ENCODE results near the gene VARS1.
"Not testable (repeated sequence)": the region's sequence is repeated elsewhere in the genome, so short reads cannot be mapped to it uniquely, and the experiment has no call there.

The VARS1 gene

GRCh38 chr6:31794294-31794865, 1.2 kb downstream of the VARS1 start:
- no peak for DNase-seq (ENCODE audit: low read depth)

GRCh38 chr6:31793927-31794245, 1.7 kb downstream of the VARS1 start:
- not testable (repeated sequence) for DNase-seq (ENCODE audit: low read depth)

DNA sequence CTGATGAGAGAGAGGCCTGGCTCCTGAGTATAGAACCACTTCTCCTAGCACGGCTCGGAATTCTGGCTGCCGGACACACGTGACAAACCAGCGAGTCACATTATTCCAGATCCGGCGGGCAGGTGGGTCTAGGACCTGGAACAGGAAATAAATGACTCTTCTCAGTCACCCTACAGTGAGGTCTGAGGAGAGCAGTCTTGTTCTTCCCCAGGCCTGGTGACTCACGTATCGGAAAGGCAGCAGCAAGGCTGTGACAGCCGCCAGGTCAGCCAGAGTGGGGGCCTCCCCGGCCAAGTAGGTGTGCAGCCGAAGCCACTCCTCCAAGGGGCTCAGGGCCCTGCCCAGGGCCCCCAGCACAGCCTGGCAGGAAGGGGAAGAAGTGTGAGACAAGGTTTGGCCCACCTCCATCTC, 2.8 kb downstream of the VARS1 start:
- no peak for DNase-seq (ENCODE audit: low read depth)

DNA sequence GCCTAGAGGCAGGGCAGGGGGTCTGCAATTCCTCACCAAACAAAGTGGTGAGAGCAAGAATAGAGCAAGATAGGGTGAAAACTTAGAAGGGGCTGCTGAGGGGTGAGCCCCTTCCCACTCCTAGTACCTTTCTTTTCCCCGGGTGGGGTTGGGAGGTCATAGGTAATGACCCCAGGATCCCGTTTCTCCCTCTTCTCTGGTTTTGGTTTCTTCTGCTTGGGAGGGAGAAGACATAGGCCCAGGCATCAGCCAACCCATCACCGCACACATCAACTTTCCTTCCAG, 3.5 kb downstream of the VARS1 start:
- DNase-seq (ENCODE audit: low read depth): no peak

DNA sequence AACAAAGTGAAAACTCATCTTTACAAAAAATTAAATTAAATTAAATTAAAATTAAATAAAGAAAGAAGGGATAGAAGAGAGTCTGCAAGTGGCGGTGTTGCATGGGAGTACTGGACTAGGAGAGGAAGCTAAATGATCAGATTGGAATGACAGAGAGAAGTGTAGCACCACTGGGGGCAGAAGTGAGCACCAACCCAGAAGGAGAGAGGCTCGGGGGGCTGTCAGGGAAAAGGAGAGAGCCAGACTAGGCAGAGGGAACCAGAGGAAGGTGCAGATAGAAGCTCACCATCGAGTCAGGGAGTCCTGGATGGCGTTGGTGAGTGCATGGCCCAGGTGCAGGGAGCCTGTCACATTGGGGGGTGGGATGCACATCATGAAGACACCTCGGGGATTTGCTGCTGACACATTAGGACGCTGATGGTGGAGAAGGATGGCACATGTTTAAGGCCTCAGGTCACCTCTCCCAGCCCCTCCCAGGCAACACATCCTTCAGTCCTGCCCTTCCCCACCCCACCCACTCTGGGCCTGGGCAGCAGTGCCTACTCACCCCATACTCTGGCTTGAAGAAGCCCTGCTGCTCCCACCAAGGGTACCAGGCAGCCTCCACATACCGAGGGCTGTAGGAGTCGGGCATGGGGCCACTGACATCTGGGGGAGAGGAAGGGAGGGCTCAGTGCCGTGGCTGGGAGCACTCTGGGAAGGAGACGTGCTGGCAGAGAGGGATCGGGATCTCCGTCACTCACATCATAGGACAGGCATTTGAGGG, 4.0 kb downstream of the VARS1 start:
- no peak for DNase-seq (ENCODE audit: low read depth)

GRCh38 chr6:31785475-31785874, 10.1 kb downstream of the VARS1 start:
- DNase-seq (ENCODE audit: low read depth): no peak

DNA sequence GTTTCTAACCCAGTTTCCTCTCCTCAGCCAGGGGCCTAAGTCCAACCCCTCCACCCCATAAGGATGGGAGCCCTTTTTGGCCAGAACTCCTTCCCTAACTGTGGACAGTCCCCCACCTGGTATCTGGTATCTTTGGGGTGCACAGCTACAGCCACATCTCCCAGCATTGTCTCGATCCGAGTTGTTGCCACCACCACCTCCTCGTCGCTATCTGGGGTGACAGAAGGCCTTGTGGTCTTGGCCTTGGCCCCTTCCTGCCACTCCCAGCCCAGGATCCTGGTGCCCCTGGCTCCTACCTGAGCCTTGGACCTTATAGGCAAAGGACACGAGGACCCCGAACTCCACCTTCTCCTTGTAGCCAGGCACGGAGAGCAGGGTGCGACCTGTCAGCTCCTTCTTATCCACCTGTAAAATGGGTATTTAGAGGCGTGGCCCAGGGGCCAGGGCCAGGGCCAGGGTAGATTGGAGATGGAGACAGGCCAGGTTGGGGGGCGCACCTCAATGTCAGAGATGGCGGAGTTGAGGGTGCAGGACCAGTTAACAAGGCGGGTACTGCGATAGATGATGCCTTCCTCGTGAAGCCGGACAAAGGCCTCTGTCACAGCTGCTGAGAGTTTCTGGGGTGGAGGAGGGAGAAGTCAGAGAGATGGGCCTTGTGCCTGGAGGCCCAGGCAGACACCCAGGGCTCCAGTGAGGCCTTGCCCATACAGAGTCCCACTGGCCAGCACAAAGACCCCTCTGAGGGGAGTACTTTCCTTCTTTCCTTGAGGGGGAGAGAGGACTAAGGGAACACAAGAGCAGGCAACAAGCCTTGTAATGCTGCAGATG, 11.2 kb downstream of the VARS1 start:
- no peak for DNase-seq (ENCODE audit: low read depth)

GRCh38 chr6:31782126-31782855, 13.3 kb downstream of the VARS1 start:
- DNase-seq (ENCODE audit: low read depth): no peak

DNA sequence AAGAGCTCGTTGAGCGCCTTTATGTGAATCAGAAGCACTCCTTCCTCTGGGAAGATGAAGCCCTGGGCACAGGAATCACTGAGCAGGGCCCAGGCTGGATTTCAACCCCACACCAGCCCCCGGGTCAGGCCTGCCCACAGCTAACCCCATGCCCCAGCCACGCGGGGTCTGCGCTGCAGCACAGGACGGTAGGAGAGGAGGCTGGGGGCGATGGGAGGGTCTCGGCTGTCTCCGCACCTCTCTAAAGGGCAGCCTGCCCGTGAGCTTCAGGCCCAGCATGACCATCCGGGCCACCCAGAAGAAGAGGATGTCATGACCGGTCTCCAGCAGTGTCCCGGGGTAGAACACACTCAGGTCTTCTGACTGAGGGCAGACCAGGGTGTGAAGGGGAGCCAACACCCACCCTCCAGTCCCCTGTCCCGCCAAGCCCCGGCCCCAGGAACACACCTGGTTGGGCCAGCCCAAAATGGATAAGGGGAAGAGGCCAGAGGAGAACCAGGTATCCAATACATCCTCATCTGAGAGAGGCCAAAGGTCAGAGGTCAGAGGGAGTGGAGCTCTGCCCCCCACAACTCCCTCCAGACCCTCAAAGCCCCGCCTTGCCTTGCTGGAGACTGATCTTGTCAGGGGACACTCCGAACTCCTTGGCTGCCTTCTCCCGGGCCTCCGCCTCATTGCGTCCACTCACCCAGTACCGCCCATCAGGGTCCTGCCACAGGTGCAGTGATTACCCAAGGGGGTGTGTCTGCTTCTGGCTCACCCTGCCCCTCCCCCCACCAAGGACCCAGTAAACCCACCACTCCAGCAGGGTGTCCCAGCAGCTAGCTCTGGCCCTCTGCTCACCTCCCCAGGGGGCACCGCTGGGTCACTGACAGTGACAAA, 14.1 kb downstream of the VARS1 start:
- DNase-seq (ENCODE audit: low read depth): no peak

DNA sequence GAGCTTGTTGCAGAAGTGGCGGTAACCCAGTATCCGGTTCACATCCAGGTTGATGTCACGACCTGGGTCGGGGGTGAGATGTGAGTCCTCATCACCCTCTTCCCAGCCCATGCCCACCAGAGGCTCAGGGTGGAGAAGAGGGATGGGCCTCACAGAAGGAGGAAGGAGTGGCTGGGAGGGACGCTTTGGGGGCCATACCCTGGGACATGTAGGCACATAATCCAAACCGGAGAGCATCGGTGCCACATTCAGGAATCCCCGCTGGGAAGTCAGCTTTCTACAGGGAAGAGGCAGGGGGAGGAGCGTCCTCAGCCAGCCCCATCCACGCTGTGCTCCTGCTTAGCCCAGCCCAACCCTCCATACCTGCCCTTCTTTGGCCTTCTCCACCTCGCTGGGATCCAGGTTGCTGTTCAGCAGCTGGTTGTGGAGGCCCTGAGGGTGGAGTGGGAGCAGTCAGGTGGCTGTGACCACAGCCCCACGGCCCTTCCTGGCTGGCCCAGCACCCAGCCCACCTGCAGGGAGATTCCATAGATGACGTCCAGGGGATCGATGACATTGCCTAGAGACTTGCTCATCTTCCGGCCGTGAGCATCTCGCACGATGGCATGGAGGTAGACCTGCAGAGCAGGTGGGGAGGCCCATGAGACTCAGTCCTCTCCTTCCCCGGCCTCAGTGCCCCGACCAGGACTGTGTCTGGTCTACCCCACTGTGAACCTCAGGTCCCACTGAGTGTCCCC, 14.9 kb downstream of the VARS1 start:
- no peak for DNase-seq (ENCODE audit: low read depth)

- no peak for DNase-seq (ENCODE audit: low read depth)
Observed at GRCh38 chr6:31779908-31780307, 15.6 kb downstream of the VARS1 start.

DNA sequence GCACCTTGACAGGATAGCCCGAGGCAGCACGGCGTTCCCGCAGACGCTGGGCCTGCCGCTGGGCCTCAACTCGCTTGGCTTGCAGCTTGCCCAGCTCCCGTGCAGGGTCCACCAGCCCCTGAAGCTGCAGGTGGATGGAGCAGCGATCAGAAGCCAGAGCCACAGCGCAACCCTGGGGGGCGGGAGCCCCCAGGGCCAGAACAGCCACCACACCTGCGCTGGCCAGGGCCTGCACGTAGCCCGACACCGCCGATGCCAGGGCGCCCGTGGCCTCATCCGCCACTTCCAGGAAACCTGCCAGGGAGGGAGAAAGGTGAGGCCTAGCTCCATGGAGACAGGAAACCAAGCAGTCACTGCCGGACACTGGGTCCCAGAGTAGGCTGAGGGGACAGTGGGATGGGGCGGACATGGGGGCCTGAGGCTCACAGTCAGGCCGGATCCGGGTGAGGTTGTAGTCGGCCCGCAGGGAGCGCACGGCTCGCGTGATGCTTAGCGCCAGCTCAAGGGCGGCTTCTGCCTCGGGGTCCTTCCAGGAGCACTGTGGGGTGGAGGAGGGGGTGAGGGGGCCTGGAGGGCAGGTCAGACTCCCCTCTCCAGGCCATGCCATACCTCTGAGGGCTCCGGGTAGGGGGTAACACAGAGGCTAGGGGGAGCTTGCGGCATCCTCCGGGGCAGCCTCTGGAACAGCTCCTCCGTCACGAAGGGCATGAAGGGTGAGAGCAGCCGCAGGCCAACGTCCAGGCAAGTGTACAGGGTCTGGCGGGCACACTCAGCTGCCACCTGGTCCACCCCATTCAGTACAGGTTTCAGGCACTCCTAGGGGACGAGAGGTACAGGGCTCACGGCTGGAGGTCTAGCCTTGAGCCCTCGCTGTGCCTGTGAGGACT, 16.3 kb downstream of the VARS1 start:
- no peak for DNase-seq (ENCODE audit: low read depth)

GRCh38 chr6:31778193-31778592, 17.4 kb downstream of the VARS1 start:
- DNase-seq (ENCODE audit: low read depth): no peak

- DNase-seq (ENCODE audit: low read depth): no peak
Observed at GRCh38 chr6:31777667-31778050, 17.9 kb downstream of the VARS1 start.

DNA sequence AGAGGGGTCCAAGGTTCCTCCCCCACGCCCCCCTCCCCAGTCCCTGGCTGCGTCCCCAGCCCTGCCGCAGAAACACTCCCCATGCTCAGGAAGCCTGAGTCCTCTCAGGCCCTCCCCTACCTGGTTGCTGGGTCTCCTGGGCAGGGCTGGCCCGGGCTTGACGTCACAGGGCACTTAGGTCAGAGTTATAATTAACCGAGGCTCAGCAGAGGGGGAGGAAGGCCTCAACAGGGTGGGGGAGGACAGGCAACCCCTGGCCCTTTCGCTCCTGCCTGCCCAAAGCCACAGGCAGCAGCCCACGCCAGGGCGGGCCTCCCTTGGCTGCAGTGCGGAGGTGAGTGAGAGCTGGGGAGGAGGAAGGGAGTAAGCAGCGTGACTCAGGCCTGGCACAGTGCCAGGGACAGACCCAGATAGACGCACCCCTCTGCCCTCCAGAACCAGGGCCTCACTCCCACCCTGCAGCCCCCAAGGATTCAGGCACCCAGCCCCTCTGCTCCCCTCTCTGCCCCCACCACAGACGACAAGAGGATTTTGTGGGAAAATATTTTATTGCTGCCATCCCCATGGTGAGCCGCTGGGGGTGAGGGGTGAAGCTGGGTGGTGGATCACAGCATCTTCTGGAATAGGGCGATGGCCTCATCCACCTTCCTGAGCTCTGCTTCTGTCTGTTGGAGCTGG, 18.4 kb downstream of the VARS1 start, which contains the start of gene VWA7:
Gene VWA7 (minus strand): TSS at position 340 of the 678 bp plus-strand sequence. CDS start 549 bp downstream, outside the sequence.
- peak; percentile 46 for DNase-seq (ENCODE audit: low read depth)

GRCh38 chr6:31776485-31776988, 19.0 kb downstream of the VARS1 start:
- DNase-seq (ENCODE audit: low read depth): no peak

- DNase-seq (ENCODE audit: low read depth): no peak
Observed at GRCh38 chr6:31775633-31776484, 19.7 kb downstream of the VARS1 start.

DNA sequence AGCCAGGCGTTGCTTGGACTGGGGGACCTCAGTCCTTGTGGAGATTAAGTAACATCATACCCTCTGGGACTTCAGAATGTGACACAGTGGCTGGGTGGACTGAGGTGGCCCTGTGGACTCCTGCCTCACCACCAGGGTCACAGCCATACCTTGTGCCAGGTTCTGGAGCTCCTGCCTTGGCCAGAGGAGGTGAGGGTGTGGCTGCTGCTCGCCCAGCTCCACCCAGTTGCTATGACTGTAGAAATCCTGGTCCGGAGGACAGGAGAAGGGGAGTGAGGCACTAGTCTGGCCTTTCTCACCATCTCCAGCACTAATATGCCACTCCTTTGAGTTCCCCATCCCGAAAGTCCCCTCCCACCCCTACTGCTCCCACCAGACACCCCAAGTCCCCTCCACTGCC, 20.4 kb downstream of the VARS1 start:
- no peak for DNase-seq (ENCODE audit: low read depth)

Measured in activated T-helper 1 cell treated with Interleukin-2 at 50 U/mL for 16 hours (primary cell).